ENCODE results near the gene TMEM213. TPM values are rescaled to one million over a fixed set of nuclear protein-coding genes. Genes with fewer than 3 reads are reported as not detected.
A peak's percentile ranks its signal among the peaks of the same experiment; 100 is the strongest.

TMEM213 gene
- total RNA-seq, 1 experiment from 2014 or later: not detected

GRCh38 chr7:138750473-138750872 lies 47.3 kb upstream of the TMEM213 start:
- no TSS peak for BruUV-seq (replicated peaks)
- no peak for DNase-seq
- H3F3A ChIP-seq (ENCODE audit: insufficient read depth, low read depth): peaks cover 43% of the 10 kb centered on the region
- POLR2A ChIA-PET (ENCODE audit: unreplicated experiment): interaction anchor here (0.6 kb wide), 1 partner anchor 111 kb away, joined by 3 read pairs; no protein-coding TSS in a partner anchor
- no peaks in the 10 kb centered on the region for H3K27me3 ChIP-seq (ENCODE audit: insufficient read depth, low read depth)
- no peaks in the 10 kb centered on the region for H4K20me1 ChIP-seq (ENCODE audit: insufficient read depth)
- no peaks in the 10 kb centered on the region for H3K9me3 ChIP-seq (ENCODE audit: insufficient read depth, low read depth)
- H3K36me3 ChIP-seq (ENCODE audit: low read depth): no peaks in the 10 kb centered on the region
- intact Hi-C loops (cut with micrococcal nuclease; ENCODE audit: unreplicated experiment): loop anchor here (10.0 kb wide), 1 partner anchor 284 kb away; the partner anchor contains the start of gene ZC3HAV1L
- no peaks in the 10 kb centered on the region for H3K79me2 ChIP-seq (ENCODE audit: low read depth)
- H3K27ac ChIP-seq: no peak overlapping the region
- H3K4me3 ChIP-seq: no peak overlapping the region
- no peak overlapping the region for H3K4me2 ChIP-seq
- no peak for TF ChIP-seq CTCF (conservative IDR thresholded peaks at IDR 0.05)
- TF ChIP-seq EZH2 (IDR thresholded peaks at IDR 0.05; ENCODE audit: low read depth): no peak
- H3K9me2 ChIP-seq (ENCODE audit: insufficient read depth): no peaks in the 10 kb centered on the region
- CTCF ChIA-PET: no interaction called here
- peaks cover 50% of the 10 kb centered on the region for H3K4me1 ChIP-seq (replicated peaks; ENCODE audit: insufficient read depth)
- H2AFZ ChIP-seq: no peak overlapping the region

DNA sequence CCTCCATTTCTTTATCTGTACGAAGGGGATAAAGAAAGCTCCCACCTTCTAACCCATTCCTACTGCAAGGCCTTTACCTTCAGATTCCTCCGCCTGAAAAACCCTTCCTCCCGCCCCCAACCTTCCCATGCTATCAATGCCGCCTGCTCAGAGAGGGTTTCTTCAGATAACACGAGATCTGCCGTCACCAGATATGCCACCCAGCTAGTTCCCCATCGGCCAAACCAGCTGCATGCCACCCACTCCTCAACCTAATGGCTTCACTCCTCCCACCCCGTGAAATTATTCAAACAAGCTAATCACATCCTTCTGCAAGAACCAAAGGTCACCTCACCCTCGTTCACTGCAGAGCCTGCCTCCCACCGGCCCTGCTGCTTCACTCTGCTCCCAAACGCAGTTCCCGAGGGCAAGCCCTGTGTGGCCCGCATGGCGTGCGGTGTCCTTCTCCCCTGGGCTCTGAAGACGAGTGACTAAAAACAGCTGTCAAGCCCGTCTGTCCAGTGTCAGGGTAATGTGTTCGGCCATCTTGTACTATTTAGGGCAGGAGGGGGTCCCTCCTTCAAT lies 46.8 kb upstream of the TMEM213 start:
- no TSS peak for BruUV-seq (replicated peaks)
- no peaks in the 10 kb centered on the region for H3K9me3 ChIP-seq (ENCODE audit: insufficient read depth, low read depth)
- H3K9me2 ChIP-seq (ENCODE audit: insufficient read depth): no peaks in the 10 kb centered on the region
- peaks cover 49% of the 10 kb centered on the region for H3F3A ChIP-seq (ENCODE audit: insufficient read depth, low read depth)
- peaks cover 55% of the 10 kb centered on the region for H3K4me1 ChIP-seq (replicated peaks; ENCODE audit: insufficient read depth)
- H3K4me3 ChIP-seq: no peak overlapping the region
- intact Hi-C loops (cut with micrococcal nuclease; ENCODE audit: unreplicated experiment): loop anchor here (10.0 kb wide), 1 partner anchor 284 kb away; the partner anchor contains the start of gene ZC3HAV1L
- H3K36me3 ChIP-seq (ENCODE audit: low read depth): no peaks in the 10 kb centered on the region
- POLR2A ChIA-PET (ENCODE audit: unreplicated experiment): no interaction called here
- H3K27me3 ChIP-seq (ENCODE audit: insufficient read depth, low read depth): no peaks in the 10 kb centered on the region
- H4K20me1 ChIP-seq (ENCODE audit: insufficient read depth): no peaks in the 10 kb centered on the region
- no peak overlapping the region for H2AFZ ChIP-seq
- no peak for DNase-seq
- no peak for TF ChIP-seq CTCF (conservative IDR thresholded peaks at IDR 0.05)
- CTCF ChIA-PET: no interaction called here
- H3K79me2 ChIP-seq (ENCODE audit: low read depth): no peaks in the 10 kb centered on the region
- no peak overlapping the region for H3K4me2 ChIP-seq
- no peak overlapping the region for H3K27ac ChIP-seq

GRCh38 chr7:138752518-138753149 lies 45.2 kb upstream of the TMEM213 start:
- DNase-seq: peak; percentile 97 to 100
- Histone ChIP-seq H3K4me1 (replicated peaks; ENCODE audit: insufficient read depth) (peaks cover 71% of the 10 kb centered on the region), H3K9me3 (ENCODE audit: insufficient read depth, low read depth) (no peaks in the 10 kb centered on the region), H3K9me2 (ENCODE audit: insufficient read depth) (no peaks in the 10 kb centered on the region), H2AFZ (no peak overlapping the region), H4K20me1 (ENCODE audit: insufficient read depth) (no peaks in the 10 kb centered on the region), H3K79me2 (ENCODE audit: low read depth) (no peaks in the 10 kb centered on the region), H3K4me2 (peak overlapping the region; percentile 38), H3K4me3 (no peak overlapping the region), H3K27ac (peak overlapping the region; percentile 95), H3K27me3 (ENCODE audit: insufficient read depth, low read depth) (no peaks in the 10 kb centered on the region), H3K36me3 (ENCODE audit: low read depth) (no peaks in the 10 kb centered on the region), H3F3A (ENCODE audit: insufficient read depth, low read depth) (peaks cover 64% of the 10 kb centered on the region)
- intact Hi-C loops (cut with micrococcal nuclease; ENCODE audit: unreplicated experiment): loop anchor here (1.0 to 10.0 kb wide), 6 partner anchors 96 to 588 kb away; partner anchors contain the start of genes FMC1, TRIM24 and ZC3HAV1L
- ChIA-PET POLR2A (ENCODE audit: unreplicated experiment) (interaction anchor here (0.6 to 0.7 kb wide), 3 partner anchors 33 to 1678 kb away, joined by 3 to 4 read pairs (median 3); no protein-coding TSS in a partner anchor), CTCF (interaction anchor here (0.6 to 0.7 kb wide), 3 partner anchors 89 to 632 kb away, joined by 3 to 4 read pairs (median 3); no protein-coding TSS in a partner anchor)
- no TSS peak for BruUV-seq (replicated peaks)
- TF ChIP-seq CTCF (conservative IDR thresholded peaks at IDR 0.05) (no peak), EZH2 (IDR thresholded peaks at IDR 0.05; ENCODE audit: low read depth) (no peak)
